ENCODE results near the gene DISP1.

The DISP1 gene, protein sequence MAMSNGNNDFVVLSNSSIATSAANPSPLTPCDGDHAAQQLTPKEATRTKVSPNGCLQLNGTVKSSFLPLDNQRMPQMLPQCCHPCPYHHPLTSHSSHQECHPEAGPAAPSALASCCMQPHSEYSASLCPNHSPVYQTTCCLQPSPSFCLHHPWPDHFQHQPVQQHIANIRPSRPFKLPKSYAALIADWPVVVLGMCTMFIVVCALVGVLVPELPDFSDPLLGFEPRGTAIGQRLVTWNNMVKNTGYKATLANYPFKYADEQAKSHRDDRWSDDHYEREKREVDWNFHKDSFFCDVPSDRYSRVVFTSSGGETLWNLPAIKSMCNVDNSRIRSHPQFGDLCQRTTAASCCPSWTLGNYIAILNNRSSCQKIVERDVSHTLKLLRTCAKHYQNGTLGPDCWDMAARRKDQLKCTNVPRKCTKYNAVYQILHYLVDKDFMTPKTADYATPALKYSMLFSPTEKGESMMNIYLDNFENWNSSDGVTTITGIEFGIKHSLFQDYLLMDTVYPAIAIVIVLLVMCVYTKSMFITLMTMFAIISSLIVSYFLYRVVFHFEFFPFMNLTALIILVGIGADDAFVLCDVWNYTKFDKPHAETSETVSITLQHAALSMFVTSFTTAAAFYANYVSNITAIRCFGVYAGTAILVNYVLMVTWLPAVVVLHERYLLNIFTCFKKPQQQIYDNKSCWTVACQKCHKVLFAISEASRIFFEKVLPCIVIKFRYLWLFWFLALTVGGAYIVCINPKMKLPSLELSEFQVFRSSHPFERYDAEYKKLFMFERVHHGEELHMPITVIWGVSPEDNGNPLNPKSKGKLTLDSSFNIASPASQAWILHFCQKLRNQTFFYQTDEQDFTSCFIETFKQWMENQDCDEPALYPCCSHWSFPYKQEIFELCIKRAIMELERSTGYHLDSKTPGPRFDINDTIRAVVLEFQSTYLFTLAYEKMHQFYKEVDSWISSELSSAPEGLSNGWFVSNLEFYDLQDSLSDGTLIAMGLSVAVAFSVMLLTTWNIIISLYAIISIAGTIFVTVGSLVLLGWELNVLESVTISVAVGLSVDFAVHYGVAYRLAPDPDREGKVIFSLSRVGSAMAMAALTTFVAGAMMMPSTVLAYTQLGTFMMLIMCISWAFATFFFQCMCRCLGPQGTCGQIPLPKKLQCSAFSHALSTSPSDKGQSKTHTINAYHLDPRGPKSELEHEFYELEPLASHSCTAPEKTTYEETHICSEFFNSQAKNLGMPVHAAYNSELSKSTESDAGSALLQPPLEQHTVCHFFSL (N-terminal part only)

DNA sequence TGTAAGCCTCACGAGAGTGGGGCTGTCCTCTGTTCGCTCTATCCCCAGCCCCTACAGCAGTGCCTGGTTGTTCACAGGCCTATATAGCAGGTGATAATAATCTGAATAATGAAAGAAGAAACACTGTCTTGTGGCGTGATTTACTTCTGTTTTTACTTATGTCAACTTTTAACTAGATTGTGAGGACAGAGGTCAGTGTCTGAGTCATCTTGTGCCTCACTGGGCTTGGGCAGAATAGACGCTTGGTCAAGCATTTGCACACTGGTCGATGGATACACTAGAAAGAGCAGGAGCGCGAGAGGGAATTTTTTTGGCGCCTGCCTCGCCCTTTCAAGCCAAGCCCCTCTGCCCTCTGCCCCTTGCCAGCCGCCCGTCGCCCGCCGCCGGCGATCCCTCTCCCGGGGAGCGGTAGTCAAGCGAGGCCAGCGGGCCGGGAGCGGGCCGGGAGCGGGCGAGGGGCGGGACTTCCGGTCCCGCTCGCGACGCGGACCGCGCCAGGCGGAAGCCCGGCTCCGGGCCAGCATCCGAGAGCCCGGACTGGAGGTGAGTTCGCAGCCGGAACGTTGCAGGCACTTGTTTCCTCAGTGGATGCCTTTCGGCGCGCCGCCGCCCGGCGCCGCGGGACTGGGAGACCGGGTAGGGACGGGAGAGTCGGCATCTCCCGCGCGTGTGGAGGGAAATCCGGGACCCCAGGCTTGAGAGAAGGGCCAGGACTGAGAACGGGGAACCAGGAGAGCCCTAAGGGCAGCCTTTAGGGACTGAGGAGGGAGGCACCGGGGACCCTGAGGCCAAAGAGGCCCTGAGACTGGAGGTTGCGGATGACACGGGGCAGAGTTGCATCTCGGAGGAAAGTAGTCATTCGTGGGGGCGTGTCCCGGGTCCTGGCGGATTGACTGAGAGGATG is at the start of gene DISP1:
Gene DISP1 (plus strand): TSS at position 504 of the 904 bp plus-strand sequence. CDS start 127,785 bp downstream, outside the sequence.
- Histone ChIP-seq H3K27ac (peak within 1 kb of the TSS; percentile 77), H3K4me3 (ENCODE audit: low read depth, low read length) (peak within 1 kb of the TSS; percentile 83), H3K36me3 (replicated peaks) (no peaks in the 10 kb centered on the region), H3K27me3 (replicated peaks) (no peaks in the 10 kb centered on the region)
- TF ChIP-seq CTCF (IDR thresholded peaks at IDR 0.05; ENCODE audit: low read depth, low read length, missing control alignments) = no peak
- in situ Hi-C loops (cut with HindIII; ENCODE audit: low pct_ligation_motif_present, low sequenced_read_pairs) = no loop called here
- DNase-seq = peak; percentile 71

GRCh38 chr1:222767152-222767571 is 47.7 kb upstream of the DISP1 start:
- H3K4me3 ChIP-seq (ENCODE audit: low read depth, low read length) = no peak overlapping the region
- in situ Hi-C loops (cut with HindIII; ENCODE audit: low pct_ligation_motif_present, low sequenced_read_pairs) = no loop called here
- no peak overlapping the region for H3K27ac ChIP-seq
- no peak for DNase-seq
- TF ChIP-seq CTCF (IDR thresholded peaks at IDR 0.05; ENCODE audit: low read depth, low read length, missing control alignments) = no peak
- no peaks in the 10 kb centered on the region for H3K36me3 ChIP-seq (replicated peaks)
- no peaks in the 10 kb centered on the region for H3K27me3 ChIP-seq (replicated peaks)

DNA sequence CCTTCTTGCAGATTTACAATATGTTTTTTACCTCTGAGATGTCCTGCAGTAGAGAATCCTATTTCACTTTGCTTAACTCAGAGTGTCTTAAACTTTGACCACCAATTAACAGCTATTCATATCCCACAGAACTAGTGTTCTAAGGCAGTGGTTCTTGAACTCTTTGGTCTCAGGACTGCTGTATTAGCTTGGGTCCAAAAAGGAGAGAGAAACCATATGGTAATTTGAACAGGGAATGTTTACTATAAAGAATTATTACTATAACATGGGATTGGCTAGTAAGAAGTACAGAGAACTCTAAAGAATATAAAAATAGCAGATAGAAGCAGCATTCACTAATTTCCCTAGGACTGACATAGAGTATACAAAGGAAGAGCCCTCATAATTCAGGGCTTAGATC is 46.2 kb upstream of the DISP1 start:
- DNase-seq = no peak
- no peaks in the 10 kb centered on the region for H3K36me3 ChIP-seq (replicated peaks)
- in situ Hi-C loops (cut with HindIII; ENCODE audit: low pct_ligation_motif_present, low sequenced_read_pairs) = no loop called here
- no peak overlapping the region for H3K4me3 ChIP-seq (ENCODE audit: low read depth, low read length)
- no peak overlapping the region for H3K27ac ChIP-seq
- H3K27me3 ChIP-seq (replicated peaks) = no peaks in the 10 kb centered on the region
- no peak for TF ChIP-seq CTCF (IDR thresholded peaks at IDR 0.05; ENCODE audit: low read depth, low read length, missing control alignments)

DNA sequence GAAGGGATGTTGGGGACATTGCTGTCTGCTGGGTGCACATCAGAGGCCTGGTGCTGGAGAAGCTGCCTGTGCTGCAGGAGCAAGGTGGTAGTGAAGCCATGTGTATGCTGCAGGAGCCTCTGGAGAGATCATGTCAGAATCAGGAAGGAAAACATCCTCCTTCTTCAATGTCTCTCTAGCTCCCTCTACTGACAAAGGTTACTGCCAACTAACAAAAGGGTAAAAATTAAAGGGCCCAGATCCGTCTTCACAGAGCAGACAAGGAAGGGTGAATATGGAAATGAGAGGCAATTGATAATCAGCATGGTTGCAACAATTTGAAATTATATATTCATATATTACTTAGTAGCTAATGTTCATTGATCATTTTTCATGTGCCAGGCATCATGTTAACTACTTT is 45.7 kb upstream of the DISP1 start:
- no peaks in the 10 kb centered on the region for H3K36me3 ChIP-seq (replicated peaks)
- no peak overlapping the region for H3K27ac ChIP-seq
- H3K27me3 ChIP-seq (replicated peaks) = no peaks in the 10 kb centered on the region
- DNase-seq = no peak
- no peak overlapping the region for H3K4me3 ChIP-seq (ENCODE audit: low read depth, low read length)
- in situ Hi-C loops (cut with HindIII; ENCODE audit: low pct_ligation_motif_present, low sequenced_read_pairs) = no loop called here
- TF ChIP-seq CTCF (IDR thresholded peaks at IDR 0.05; ENCODE audit: low read depth, low read length, missing control alignments) = no peak

Measured in brain microvascular endothelial cell (primary cell).